GM12801 (cell line): ENCODE measurements around the gene HDAC4.

Source experiments
- TF ChIP-seq, protein P1 (sequence below): IDR thresholded peaks from one replicate; pipeline ENCODE4 v1.5.1; 2011; ENCODE audit warnings: control low read depth; ENCODE audit not compliant: insufficient read length; ENCODE audit errors: extremely low read depth

Gene HDAC4

GRCh38 chr2:239285932-239286230 lies 114.9 kb downstream of the HDAC4 start:
- TF ChIP-seq, protein P1, sequence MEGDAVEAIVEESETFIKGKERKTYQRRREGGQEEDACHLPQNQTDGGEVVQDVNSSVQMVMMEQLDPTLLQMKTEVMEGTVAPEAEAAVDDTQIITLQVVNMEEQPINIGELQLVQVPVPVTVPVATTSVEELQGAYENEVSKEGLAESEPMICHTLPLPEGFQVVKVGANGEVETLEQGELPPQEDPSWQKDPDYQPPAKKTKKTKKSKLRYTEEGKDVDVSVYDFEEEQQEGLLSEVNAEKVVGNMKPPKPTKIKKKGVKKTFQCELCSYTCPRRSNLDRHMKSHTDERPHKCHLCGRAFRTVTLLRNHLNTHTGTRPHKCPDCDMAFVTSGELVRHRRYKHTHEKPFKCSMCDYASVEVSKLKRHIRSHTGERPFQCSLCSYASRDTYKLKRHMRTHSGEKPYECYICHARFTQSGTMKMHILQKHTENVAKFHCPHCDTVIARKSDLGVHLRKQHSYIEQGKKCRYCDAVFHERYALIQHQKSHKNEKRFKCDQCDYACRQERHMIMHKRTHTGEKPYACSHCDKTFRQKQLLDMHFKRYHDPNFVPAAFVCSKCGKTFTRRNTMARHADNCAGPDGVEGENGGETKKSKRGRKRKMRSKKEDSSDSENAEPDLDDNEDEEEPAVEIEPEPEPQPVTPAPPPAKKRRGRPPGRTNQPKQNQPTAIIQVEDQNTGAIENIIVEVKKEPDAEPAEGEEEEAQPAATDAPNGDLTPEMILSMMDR = no peak

DNA sequence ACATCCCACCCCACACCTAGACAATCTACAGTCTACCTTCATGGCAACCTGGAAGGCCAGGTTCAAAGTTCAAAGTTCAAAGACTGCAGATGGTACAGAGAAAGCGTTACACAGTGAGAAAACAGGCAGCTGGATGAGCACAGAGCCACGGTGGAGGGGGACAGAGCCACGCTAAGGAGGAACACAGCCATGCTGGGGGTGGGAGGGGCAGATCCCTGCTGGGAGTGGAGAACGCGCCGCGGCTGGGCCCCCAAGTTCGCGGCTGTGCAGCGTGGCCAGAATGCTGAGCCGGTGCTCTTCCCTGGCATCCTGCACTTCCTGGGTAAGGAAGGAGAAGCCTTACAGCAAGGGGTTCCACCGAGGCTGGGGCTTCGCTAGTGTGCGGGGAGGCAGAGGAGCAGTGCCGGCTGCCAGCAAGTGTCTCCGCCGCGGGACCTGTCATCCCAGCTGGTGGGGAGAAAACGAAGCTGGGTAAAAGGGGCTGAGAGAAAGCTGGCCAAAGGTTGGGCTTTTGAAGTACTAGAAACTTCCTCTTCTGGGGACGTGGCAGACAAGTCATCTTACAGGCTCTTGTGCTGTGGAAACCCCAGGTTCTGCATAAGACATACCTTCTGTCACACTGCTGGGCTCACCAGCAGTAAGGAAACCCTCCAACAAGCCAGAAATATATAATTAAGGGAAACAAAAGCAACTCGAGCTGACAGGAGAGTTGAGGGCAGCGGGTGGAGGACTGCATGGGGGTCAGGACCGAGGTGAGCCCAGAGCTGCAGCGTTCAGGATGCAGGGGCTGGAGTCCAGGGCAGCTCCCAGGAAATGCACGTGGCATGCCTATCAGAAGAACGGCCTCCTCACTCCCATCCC lies 115.5 kb downstream of the HDAC4 start:
- TF ChIP-seq, protein P1 = no peak

GRCh38 chr2:239283961-239284795 lies 116.6 kb downstream of the HDAC4 start:
- TF ChIP-seq, protein P1 = no peak

- TF ChIP-seq, protein P1 = no peak
These were observed 117.4 kb downstream of the HDAC4 start for GRCh38 chr2:239283288-239283945.

GRCh38 chr2:239282448-239283287 lies 118.2 kb downstream of the HDAC4 start:
- TF ChIP-seq, protein P1 = no peak

- TF ChIP-seq, protein P1 = no peak
These were observed 121.1 kb downstream of the HDAC4 start for GRCh38 chr2:239279508-239280295.
